GM12878 (cell line): ENCODE data around the gene RAB40B. TPM values are rescaled to one million over a fixed set of nuclear protein-coding genes. Genes with fewer than 3 reads are reported as not detected.
A peak's percentile ranks its signal among the peaks of the same experiment; 100 is the strongest.

Experiments used
- CEBPB ChIP-seq, 2 experiments: fragments of 150-350 bp in 1 of 2; IDR thresholded peaks; 2 replicates each; pipeline ENCODE4 v1.6.1; 2012 to 2014; ENCODE audit warnings: low read depth in 2 of 2, low read length in 2 of 2, borderline replicate concordance in 1 of 2, inconsistent platforms in 1 of 2
- E2F8 ChIP-seq: fragments of 450-650 bp; IDR thresholded peaks from 2 replicates; pipeline ENCODE4 v1.6.1; 2018; ENCODE audit warnings: mild to moderate bottlenecking, low read depth, moderate library complexity; ENCODE audit not compliant: partially characterized antibody
- FOS ChIP-seq: IDR thresholded peaks from 3 replicates; pipeline ENCODE4 v1.6.1; 2011; ENCODE audit warnings: borderline replicate concordance; ENCODE audit not compliant: insufficient read length; ENCODE audit errors: extremely low read depth
- GATAD2B ChIP-seq: fragments of 450-650 bp; conservative IDR thresholded peaks from 2 replicates; pipeline ENCODE4 v1.6.1; 2017; ENCODE audit warnings: low read depth, mild to moderate bottlenecking, moderate library complexity
- MTA3 ChIP-seq: IDR thresholded peaks from 2 replicates; pipeline ENCODE4 v1.6.1; 2012; ENCODE audit warnings: low read length, inconsistent platforms, borderline replicate concordance
- MYC ChIP-seq: IDR thresholded peaks from 2 replicates; pipeline ENCODE4 v1.6.1; 2011; ENCODE audit warnings: mild to moderate bottlenecking, low read length, moderate library complexity, inconsistent platforms; ENCODE audit not compliant: insufficient read depth, insufficient replicate concordance, insufficient read length, severe bottlenecking
- NR2C1 ChIP-seq: fragments of 450-650 bp; IDR thresholded peaks from 2 replicates; pipeline ENCODE4 v1.6.1; 2017; ENCODE audit warnings: antibody characterized with exemption, mild to moderate bottlenecking, moderate library complexity
- PML ChIP-seq: IDR thresholded peaks from 2 replicates; pipeline ENCODE4 v1.6.1; 2012; ENCODE audit warnings: low read length, inconsistent platforms
- SMAD1 ChIP-seq: fragments of 450-650 bp; IDR thresholded peaks from 2 replicates; pipeline ENCODE4 v1.6.1; 2018; ENCODE audit warnings: mild to moderate bottlenecking, low read depth; ENCODE audit not compliant: partially characterized antibody
- SMAD5 ChIP-seq: IDR thresholded peaks from 2 replicates; pipeline ENCODE4 v1.6.1; 2016; ENCODE audit warnings: antibody characterized with exemption, low read depth
- SMC3 ChIP-seq: IDR thresholded peaks from 2 replicates; pipeline ENCODE4 v1.6.1; 2011; ENCODE audit warnings: low read length, improper control_type of control experiment, borderline replicate concordance
- STAT1 ChIP-seq: fragments of 450-650 bp; conservative IDR thresholded peaks from 2 replicates; pipeline ENCODE4 v1.6.1; 2014; ENCODE audit warnings: antibody characterized with exemption, mild to moderate bottlenecking
- YY1 ChIP-seq: IDR thresholded peaks from 2 replicates; pipeline ENCODE4 v1.6.1; 2011; ENCODE audit warnings: low read depth, mild to moderate bottlenecking, low read length
- ZBTB11 ChIP-seq: fragments of 450-650 bp; formaldehyde crosslinking; IDR thresholded peaks from 2 replicates; pipeline ENCODE4 v1.5.0; 2022; ENCODE audit warnings: mild to moderate bottlenecking, missing genetic modification characterization
- ZNF592 ChIP-seq: fragments of 450-650 bp; IDR thresholded peaks from 2 replicates; pipeline ENCODE4 v1.6.1; 2017; ENCODE audit warnings: mild to moderate bottlenecking, moderate library complexity
- polyA plus RNA-seq, 11 experiments: library from polyadenylated mRNA; depleted of rRNA in 4 of 11; unstranded in 6 of 11; stranded (reverse) in 5 of 11; fragments of >200 nt; fragmentation: Nextera tagmentation in 4 of 11; fragmentation: Illumina TruSeq in 1 of 11; extraction: Ambion mirVana in 4 of 11; extraction: Trizol in 1 of 11; gene quantifications; 1 replicate in 1 of 11; 2 replicates in 10 of 11; pipeline versions ENCODE4 v1.2.1 to v1.2.3, GENCODE V29; 2011 to 2016; ENCODE audit warnings: inconsistent platforms in 2 of 11, missing spikeins in 2 of 11, low read depth in 1 of 11
- total RNA-seq, 4 experiments: library from RNA; depleted of rRNA in 3 of 4; stranded (reverse); fragments of >200 nt in 3 of 4; fragmentation: Illumina TruSeq in 1 of 4; extraction: Trizol in 1 of 4; gene quantifications; 2 replicates each; pipeline versions ENCODE4 v1.2.1 to v1.2.3, GENCODE V29; 2013 to 2021

Gene RAB40B
- total and polyA plus RNA-seq, 10 of the 15 experiments (the other 5 are each of a cell fraction or from before 2014, with no cell fraction given): 0.06 to 2.8 (median 1.4) TPM

GRCh38 chr17:82716203-82717010, 17.9 kb upstream of the RAB40B start, which contains the start of gene FN3KRP (continued):
- TF ChIP-seq NR2C1 (no peak), ZBTB11 (CRISPR knock-in tag) (no peak), STAT1 (no peak), ZNF592 (no peak), PML (no peak), MYC (no peak), SMAD5 (no peak), E2F8 (no peak), MTA3 (no peak), YY1 (peak; percentile 92), SMAD1 (no peak), FOS (no peak), GATAD2B (no peak), SMC3 (no peak), CEBPB (IDR thresholded peaks at IDR 0.05; ENCODE audit: borderline replicate concordance in 1 of 2, low read depth in 2 of 2, low read length in 2 of 2) (no peak)
